HG03442 (cell line): ENCODE data around the gene TPP2.

Experiments used
- ATAC-seq: cut with Tn5 transposase; IDR thresholded peaks from one replicate; pipeline ENCODE4 v1.9.1; 2021; ENCODE audit warnings: mild to moderate bottlenecking, moderate library complexity; ENCODE audit not compliant: unreplicated experiment

TPP2 gene

DNA sequence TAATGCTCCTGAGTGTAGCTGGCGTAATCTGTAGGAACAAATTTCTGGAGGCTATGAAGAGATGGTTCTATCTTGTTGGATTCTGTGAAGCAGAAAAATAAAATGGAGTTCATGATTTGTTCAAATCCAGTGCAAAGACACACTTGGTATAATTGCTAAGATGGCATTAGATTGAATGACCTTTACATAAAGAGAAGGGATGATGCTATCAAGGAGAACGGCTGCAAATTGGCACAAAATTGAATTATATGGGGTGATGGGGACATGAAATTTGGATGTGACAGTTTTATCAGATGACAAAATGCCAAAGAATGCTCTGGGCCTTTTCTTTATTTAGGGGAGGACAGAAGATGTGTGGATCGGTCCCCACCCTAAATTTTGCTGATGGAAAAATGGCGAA is 94.1 kb downstream of the TPP2 start:
- ATAC-seq: no peak

DNA sequence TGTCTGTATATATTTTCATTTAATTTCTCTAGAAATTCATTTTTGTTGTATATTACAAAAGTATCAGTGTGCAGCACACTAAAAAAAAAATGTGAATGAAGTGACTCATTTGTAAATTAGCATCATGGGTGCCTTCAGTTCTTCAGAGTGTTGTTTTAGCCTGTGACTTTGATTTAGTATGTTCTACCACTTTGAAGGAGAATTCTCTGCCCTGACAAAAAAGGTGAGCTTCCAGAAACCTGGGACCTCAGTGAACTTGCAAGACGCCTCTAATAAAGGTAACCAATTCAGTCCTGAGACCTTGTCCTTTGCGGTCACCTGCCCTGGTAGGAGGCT is 95.7 kb downstream of the TPP2 start:
- ATAC-seq: no peak

DNA sequence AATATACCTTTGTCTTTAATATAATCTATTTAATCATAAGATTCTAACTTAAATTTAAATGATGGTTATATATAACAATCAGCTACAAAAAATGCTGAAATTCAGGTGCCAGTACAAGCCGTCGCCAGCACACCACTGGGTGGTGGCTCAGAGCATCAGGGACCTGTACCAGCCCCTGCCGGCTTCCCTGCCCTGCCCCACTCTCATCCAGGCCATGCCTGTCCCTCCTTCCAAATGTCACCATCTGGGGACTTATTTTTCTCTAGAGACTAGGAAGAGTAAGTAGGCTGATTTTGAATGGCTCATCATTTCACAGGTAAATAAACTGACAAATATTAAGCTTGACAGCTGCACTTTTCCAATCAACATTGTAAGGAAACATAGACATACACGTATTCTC is 96.5 kb downstream of the TPP2 start:
- no peak for ATAC-seq

DNA sequence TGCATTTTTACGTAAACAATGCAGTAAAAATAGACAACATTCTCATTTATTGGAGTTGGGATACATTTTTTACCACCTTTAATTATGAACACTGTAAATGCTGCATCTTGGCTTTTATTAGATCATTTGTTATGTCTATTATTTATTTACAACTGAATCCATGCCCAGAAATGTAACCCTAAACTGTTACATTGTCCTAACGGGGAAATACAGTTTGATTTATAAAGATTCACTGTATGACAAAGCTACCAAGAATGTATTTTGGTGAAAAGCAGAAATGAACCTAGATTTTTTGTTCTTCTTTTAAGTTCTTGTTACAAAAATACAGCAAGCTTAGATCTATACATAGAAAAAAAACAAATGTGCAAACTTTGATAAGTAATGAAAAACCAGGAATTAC is 97.0 kb downstream of the TPP2 start:
- no peak for ATAC-seq

DNA sequence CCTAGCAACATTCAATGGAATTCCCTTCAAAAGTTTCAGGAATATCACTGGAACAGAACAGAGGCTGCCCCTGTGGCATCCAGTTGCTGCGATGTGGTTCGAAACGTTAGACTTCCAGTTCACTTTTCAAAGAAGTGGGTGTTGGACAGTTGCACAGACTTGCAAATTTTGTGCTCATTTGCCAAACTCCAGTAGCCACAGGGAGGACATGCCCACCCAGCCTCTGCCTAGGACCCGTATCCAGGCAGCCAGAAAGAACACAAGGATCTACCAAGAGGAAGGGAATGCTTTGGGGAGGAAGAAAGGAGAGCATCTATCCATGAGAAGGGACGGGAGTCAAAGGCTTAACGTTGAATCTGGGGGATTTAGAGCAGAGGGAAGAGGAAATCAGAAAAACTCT is 98.2 kb downstream of the TPP2 start, which contains the start of gene METTL21C:
Gene METTL21C, minus strand, starts transcription at position 108 of the 400 bp plus-strand sequence. CDS start 546 bp downstream, outside the sequence.
- ATAC-seq: no peak

DNA sequence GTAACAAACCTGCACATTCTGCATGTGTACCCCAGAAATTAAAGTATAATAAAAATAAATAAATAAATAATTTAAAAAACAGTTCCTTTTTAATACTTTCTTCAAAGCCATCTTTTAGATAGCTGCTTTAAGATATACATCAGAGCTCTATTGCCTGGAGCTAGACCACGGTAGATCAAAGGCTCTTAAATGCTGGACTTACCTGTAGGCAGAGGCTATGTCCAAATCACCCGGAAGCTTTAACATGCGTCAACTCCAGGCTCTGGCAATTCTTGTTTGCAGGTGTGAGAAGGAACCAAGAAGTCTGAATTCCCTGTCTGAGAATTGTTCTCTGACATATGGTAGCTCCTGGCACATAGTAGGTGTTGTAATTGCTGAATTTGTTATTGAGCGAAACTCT is 99.7 kb downstream of the TPP2 start:
- ATAC-seq: no peak

DNA sequence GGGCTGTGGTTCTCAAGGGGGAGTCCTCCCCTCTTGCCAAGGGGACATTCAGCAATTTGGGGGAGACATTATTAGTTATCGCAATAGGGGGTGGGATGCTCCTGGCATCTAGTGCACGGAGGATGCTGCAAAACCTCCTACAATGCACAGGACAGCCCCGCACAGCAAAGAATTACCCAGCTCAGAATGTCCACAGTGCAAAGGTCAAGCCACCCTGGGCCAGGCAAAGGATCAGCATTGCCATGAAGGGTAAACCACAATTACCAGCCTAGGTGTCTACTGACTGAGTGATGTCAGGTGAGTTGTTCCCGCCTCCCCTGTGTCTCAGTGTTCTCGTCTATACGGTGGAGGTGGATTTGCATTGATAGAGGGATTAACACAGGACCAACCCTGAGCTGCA is 100.5 kb downstream of the TPP2 start:
- no peak for ATAC-seq

DNA sequence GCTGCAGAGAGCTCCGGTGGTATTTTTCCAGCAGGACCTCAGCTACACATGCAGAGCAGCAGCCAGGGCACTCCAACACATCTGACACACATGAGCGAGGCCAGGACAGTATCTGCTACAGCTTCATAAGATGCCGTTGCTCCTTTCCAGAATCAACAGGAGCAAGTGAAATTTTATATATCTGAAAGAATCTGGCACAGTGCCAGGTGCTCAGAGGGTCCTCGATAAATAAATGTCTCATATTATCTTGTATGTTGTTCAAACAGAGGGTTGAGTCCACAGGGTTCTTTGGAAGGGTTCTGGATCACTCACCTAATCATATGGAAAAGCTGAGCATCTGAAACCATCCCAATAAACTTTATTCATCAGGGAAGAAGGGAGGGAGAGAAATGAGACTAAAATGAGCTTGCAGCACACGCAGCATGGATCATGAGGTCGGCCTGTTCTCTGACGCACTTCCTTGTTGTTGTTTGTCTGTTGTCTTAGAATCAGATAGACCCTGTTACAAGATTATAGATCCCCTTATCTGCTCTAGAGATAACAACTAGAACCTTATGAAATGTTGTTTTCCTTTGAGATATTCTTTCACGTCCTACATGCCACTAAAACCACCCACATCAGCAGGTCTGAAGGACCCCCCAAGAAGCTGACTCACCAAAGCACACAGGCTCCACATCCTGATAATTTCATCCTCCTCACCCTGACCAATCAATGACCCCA is 101.3 kb downstream of the TPP2 start:
- no peak for ATAC-seq

DNA sequence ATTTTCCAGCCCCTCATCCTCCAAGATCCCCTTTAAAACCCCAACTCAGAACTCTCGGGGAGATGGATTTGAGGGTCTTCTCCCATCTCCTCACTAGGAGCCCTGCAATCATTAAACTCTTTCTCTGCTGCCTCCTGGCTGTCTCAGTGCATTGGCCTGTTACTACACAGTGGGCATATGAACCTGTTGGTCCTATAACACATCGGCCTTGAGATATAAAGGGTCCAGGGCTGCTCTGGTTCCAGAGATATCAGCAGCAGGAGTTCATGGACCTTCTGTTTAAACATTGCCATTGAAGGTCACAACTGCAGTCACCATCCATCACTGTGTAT is 101.8 kb downstream of the TPP2 start:
- ATAC-seq: no peak

DNA sequence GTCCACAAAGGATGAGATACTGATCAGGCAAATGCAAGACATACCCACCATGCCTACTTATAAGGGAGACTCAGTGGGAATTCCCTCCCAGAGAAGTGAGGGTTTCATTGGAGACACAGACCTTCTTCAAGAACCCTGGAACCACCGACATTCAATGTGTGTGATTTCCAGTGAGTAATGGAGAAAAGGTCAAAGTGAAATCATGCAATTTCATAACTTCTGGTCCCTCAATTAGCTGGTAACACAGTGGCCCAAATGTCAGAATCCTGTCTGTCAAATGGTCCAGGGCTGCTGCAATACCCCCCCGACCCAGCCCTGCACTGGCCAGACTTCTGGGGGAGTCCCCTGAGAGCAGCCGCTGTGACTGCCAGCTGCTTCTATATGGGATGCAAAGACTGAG is 102.7 kb downstream of the TPP2 start:
- no peak for ATAC-seq

DNA sequence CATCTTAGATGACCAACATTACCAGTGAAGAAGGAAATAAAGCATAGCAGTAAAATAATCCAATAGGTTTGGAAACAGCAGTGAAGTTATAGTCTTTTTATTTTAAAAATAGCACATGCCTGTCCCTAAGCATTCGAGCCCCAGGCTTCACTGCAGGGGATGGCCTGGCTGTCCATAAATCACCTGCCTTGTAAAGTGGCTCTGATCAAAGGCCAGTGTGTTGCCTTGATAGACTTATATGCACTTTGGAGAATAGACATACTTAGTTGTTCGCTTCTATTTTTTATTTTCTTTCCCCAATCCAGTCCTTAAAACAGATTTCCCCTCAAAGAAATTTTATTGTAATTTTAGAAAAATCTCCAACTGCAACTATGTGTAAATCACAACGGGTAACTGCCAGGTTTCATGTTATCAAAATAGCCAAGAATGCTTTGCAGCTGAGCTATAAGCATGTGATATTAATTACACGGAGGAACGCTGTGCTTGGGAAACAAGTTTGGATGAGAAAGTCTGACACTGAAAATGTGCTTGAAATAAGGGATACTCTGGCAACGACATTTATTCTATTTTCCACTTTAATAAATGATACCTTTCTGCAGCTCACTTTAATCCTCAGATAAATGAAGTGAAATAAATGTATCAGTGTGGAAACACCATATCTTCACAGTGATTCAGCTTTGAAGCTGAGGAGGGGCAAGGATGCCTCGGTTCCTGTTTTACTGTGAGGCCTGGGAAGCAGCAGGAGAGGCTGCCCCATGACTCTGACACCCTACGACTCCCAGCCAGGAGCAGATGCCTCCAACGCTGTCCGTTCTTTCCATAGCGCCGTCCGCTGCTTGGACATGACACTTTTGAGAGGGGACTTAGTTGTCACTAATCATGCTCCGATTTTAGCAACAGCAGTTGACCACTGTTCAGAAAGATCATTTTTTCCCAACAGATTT is 103.6 kb downstream of the TPP2 start:
- no peak for ATAC-seq

DNA sequence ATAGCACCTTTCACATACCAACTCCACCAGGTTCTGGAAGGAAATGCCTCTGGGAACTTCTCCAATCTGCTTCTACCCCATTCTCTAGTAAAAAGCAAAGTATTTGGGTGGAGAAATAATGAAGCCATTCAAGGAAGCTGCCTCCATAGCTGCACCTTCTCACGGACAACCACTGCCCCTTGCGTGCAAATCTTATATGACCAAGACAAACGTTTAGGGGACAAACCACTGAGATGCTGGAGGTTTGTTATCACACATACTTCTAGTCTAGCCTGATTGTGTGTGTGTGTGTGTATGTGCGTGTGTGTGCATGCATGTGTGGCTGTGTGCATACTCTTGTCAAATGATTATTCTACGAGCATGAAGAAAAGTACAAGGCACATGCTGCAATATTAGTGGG is 104.5 kb downstream of the TPP2 start:
- no peak for ATAC-seq

DNA sequence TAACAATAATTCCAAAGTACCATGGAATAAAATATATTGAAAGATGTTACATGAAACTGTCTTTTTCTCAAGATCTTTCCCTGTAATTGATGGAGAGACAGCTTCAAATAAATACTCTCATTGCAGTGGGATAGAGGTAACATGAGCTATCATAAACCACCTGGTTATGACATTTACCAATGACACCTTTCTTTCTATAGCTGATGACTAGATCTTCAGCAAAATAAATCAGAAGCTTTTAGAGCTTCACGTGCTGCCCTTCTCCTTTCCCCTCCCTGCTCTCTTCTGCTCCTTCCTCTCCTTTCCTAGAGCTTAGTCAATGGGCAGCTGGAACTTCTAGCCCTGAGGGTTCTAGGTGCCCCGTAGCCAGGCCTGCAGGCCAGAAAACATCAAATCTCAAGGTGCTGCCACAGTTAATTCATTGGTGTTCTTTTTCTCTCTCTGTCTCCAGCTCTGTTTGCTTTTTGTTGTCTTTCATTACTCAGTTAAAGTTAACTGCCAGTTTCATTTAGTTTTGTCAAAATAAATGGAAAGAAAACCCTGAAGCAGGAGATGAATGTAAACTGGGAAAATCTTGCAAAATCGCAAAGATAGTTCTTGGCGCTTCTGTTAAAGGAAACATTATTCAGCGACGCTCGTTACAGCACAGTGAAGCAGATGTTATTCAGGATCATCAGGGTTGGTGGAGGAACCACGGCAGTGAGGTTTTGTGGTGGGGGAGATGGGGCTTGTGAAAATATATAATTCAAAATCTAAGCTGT is 106.4 kb downstream of the TPP2 start:
- ATAC-seq: no peak

DNA sequence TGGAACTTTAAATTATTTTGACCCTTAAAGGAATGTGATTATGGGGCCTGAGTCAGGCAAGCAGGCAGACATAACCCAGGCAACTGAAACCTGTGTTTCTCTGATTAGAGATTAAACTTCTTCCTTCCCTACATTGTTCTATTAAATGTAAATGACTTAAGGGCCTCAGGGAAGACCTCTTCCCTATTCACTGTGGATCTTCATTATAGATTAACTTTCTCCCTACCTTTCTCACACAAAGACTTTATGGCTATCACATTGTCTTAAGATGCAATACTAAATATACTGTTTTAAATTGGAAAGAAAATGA is 106.9 kb downstream of the TPP2 start:
- ATAC-seq: no peak

DNA sequence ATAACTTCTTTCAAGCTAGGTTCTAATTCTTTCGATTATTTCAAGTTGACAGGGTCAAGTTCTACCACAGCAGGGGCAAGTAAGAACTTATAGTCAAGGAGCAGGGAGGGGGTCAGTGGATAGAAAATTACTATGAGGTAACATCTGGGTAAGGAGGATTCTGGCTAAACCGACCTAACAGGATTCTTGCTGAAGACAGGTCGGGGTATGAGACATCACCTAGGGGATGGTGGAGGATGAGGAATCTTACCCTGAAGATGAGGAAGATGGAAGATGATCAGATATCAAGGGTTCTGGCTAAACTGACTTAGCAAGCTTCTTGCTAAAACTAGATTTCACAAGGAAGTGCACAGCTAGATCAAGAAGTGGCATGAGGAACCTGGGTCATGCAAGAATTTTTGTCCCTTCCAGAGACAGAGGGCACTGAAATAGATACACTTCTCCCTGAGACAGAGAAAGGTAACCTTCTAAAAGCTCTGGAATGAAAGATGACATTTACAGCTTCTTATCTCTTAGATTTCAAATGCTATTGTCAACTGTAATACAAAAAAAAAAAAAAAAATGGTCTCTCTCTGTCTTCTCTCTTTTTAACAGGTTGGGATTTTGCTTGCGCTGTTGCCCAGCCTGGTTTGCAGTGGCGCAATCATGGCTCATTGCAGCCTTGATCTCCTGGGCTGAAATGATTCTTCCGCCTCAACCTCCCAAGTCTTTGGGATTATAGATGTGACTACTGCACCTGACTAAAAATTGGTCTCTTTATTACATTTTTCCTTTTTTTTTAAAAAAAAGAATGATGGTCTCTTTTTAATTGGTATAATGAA is 107.7 kb downstream of the TPP2 start:
- ATAC-seq: no peak

DNA sequence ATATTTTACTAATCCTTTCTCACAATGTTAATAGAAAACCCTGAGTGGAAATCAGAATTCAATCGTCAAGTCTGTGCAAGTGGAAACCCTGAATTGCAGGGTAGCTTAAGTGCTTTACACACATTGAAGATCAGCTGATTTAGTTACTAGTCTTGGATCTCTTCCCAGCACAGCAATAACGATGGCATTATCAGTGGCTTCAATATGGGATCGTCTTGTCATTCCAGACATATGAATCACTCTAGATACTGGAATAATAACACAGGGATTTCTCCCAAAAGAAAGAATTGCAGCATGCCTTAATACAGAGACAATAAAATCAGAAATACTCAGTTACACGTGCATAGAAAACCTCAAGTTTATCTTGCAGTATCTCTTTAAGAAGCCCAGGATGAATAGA is 110.7 kb downstream of the TPP2 start:
- ATAC-seq: no peak

DNA sequence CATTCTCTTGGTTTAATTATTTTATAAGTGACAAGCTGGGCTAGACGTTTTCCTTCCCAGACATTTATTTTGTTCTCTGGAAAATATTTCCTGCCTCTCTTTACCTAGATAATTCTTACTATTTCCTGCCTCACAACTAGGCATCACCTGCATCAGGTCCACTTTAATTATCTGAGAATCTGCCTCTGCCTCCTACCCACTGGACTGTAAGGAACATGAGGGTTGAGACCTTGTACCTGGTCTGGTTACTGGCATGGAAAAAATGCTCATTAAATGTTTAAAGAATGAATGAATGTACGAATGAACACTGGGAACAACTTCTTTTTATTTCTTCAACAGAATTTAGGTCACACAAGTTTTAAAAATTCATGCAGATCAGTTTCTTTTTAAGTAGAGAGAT is 111.4 kb downstream of the TPP2 start:
- ATAC-seq: no peak

DNA sequence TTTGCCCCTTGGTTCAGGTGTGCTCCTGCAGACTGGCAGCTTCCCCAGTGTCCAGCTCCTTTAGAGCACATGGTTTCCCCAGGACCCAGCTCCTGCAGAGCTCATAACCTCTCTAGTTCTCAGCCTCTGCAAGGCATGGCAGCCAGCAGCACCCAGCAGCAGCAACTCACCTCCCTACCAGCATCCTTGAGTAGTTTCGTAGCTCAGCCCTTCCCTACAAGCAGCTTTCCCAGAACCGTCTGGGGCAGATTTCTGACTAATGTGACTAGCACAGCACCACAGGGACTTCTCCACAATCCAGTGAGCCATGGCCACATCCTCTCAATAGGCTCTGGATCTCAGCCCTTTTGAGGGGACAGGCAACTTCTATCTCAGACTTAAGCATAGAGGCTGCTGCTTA is 112.2 kb downstream of the TPP2 start:
- ATAC-seq: no peak

DNA sequence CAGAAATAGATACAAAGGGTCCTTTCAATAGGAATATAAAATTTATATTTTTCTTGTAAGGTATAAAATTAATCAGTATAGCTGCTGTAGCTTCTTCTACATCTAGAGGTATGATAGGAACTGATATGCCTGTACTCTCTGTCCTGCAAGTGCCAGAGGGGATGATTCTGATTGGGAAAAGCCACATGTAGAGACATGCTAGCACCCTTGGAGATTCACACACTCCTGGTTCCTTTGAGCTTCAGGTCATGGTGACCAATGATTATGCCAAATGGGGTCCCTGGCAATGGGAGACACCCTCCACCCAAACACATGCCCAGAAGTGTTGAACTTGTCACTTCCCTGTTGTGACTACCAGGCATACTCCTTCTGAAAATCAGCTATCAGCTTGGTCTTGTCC is 112.8 kb downstream of the TPP2 start:
- no peak for ATAC-seq

DNA sequence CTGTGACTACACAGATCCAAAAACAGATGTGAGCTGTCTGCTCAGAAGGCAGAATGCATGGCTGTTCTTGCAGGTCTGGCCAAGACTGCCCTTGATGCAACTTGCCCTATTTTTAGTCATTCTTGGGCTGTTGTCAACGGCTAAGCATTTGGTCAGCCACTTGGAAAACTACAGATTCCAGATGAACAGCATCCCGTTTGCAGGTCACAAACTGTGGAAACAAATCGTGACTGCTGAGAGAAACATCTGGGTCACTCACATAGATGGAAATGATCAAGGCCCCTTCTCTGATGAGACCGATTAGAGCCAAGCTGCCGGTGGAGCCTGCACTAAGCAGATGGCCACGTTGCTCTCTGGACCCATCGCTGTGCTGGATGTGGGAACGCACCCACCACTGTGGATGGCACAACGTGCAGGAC is 113.5 kb downstream of the TPP2 start:
- no peak for ATAC-seq

DNA sequence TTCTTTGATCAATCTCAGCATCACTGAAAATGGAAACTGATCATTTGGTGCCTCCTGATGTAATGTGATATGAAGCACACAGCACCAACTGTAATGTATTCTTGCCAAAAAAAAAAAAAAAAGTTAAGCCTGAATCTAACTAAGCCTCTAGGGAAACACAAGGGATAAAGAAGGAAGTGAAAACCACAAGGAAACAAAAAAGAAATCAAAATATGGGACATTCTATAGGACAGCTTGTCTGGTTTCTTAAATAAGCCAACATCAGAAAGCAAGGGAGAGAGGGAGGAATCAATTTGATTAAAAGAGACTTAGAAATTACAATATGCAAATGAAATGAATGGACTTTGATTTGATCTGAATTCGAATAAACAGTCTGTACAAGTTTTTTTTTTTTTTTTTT is 118.7 kb downstream of the TPP2 start:
- ATAC-seq: no peak
